HT-29 (cell line): ENCODE results near the gene ATP8B4. TPM values are rescaled to one million over a fixed set of nuclear protein-coding genes. Genes with fewer than 3 reads are reported as not detected.

Source experiments
- DNase-seq: peaks from one replicate; pipeline ENCODE4 v3.0.0-alpha.2; 2015; ENCODE audit warnings: low spot score
- total RNA-seq: library from RNA; depleted of rRNA; stranded (reverse); fragments of >200 nt; shearing (Covaris generic); gene quantifications from 2 replicates; pipeline ENCODE4 v1.2.3, GENCODE V29; 2014

ATP8B4 gene
- total RNA-seq, 1 experiment from 2014 or later = 0.66 TPM

GRCh38 chr15:50064673-50065072 is 54.4 kb downstream of the ATP8B4 start:
- DNase-seq = no peak

- no peak for DNase-seq
These were observed 55.8 kb downstream of the ATP8B4 start for GRCh38 chr15:50063226-50063625.

GRCh38 chr15:50061503-50061902 is 57.5 kb downstream of the ATP8B4 start:
- DNase-seq = no peak

GRCh38 chr15:50059883-50060282 is 59.1 kb downstream of the ATP8B4 start:
- no peak for DNase-seq

GRCh38 chr15:50059203-50059772 is 59.7 kb downstream of the ATP8B4 start:
- no peak for DNase-seq

GRCh38 chr15:50057905-50058639 is 61.0 kb downstream of the ATP8B4 start:
- no peak for DNase-seq

GRCh38 chr15:50057196-50057595 is 61.8 kb downstream of the ATP8B4 start:
- DNase-seq = no peak

GRCh38 chr15:50055750-50056157 is 63.3 kb downstream of the ATP8B4 start:
- no peak for DNase-seq

GRCh38 chr15:50055332-50055731 is 63.7 kb downstream of the ATP8B4 start:
- no peak for DNase-seq

GRCh38 chr15:50053055-50053856 is 65.8 kb downstream of the ATP8B4 start:
- no peak for DNase-seq

- peak; percentile 70 for DNase-seq
These were observed 67.1 kb downstream of the ATP8B4 start for GRCh38 chr15:50051811-50052419.

GRCh38 chr15:50050986-50051743 is 67.9 kb downstream of the ATP8B4 start:
- peak; percentile 4 for DNase-seq

- DNase-seq = no peak
These were observed 69.2 kb downstream of the ATP8B4 start for GRCh38 chr15:50049871-50050270.

- DNase-seq = no peak
These were observed 72.2 kb downstream of the ATP8B4 start for GRCh38 chr15:50046867-50047266.

- no peak for DNase-seq
These were observed 72.9 kb downstream of the ATP8B4 start for GRCh38 chr15:50046159-50046558.

GRCh38 chr15:50044904-50045303 is 74.1 kb downstream of the ATP8B4 start:
- DNase-seq = no peak

GRCh38 chr15:50044406-50044805 is 74.6 kb downstream of the ATP8B4 start:
- DNase-seq = no peak

GRCh38 chr15:50042775-50043174 is 76.3 kb downstream of the ATP8B4 start:
- no peak for DNase-seq

- DNase-seq = no peak
These were observed 88.6 kb downstream of the ATP8B4 start for GRCh38 chr15:50030456-50030855.

GRCh38 chr15:50028326-50028725 is 90.7 kb downstream of the ATP8B4 start:
- DNase-seq = no peak

- DNase-seq = no peak
These were observed 94.8 kb downstream of the ATP8B4 start for GRCh38 chr15:50024281-50024680.
